Activated T-cell treated with anti-CD3 and anti-CD28 coated beads for 1 hour (primary cell): ENCODE results near the gene FLNB.

Source experiments
- DNase-seq: peaks from one replicate; pipeline ENCODE4 v3.0.0-alpha.2; 2020; ENCODE audit warnings: low read depth

Gene FLNB, protein sequence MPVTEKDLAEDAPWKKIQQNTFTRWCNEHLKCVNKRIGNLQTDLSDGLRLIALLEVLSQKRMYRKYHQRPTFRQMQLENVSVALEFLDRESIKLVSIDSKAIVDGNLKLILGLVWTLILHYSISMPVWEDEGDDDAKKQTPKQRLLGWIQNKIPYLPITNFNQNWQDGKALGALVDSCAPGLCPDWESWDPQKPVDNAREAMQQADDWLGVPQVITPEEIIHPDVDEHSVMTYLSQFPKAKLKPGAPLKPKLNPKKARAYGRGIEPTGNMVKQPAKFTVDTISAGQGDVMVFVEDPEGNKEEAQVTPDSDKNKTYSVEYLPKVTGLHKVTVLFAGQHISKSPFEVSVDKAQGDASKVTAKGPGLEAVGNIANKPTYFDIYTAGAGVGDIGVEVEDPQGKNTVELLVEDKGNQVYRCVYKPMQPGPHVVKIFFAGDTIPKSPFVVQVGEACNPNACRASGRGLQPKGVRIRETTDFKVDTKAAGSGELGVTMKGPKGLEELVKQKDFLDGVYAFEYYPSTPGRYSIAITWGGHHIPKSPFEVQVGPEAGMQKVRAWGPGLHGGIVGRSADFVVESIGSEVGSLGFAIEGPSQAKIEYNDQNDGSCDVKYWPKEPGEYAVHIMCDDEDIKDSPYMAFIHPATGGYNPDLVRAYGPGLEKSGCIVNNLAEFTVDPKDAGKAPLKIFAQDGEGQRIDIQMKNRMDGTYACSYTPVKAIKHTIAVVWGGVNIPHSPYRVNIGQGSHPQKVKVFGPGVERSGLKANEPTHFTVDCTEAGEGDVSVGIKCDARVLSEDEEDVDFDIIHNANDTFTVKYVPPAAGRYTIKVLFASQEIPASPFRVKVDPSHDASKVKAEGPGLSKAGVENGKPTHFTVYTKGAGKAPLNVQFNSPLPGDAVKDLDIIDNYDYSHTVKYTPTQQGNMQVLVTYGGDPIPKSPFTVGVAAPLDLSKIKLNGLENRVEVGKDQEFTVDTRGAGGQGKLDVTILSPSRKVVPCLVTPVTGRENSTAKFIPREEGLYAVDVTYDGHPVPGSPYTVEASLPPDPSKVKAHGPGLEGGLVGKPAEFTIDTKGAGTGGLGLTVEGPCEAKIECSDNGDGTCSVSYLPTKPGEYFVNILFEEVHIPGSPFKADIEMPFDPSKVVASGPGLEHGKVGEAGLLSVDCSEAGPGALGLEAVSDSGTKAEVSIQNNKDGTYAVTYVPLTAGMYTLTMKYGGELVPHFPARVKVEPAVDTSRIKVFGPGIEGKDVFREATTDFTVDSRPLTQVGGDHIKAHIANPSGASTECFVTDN (N-terminal part only)

DNA sequence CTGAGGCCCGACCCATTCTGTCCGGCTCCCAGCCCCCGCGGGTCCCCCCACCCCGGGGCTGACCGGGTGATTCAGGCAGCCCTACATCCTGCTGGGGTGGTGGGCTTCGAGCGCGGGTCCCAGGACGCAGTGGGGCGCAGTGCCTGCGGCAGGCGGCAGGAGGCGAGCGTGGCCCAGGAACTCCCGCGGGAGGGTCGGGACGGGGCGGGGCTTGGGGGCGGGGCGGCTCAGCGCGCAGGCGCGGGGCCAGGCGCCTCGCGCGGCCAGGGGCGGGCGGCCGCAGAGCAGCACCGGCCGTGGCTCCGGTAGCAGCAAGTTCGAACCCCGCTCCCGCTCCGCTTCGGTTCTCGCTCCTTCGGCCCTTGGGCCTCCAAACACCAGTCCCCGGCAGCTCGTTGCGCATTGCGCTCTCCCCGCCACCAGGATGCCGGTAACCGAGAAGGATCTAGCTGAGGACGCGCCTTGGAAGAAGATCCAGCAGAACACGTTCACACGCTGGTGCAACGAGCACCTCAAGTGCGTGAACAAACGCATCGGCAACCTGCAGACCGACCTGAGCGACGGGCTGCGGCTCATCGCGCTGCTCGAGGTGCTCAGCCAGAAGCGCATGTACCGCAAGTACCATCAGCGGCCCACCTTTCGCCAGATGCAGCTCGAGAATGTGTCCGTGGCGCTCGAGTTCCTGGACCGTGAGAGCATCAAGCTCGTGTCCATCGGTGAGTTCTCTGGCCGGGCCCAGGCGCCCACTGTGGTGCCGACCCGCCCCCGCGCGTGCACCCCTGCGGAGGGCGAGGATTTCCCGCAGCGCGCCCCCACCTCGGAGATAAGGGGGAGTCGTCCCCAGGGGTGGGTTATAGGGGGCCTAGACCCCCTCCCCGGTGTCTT lies at the start of gene FLNB:
TSS of gene FLNB (plus strand) at position 282 of the 885 bp plus-strand sequence. CDS start at position 425, 143 bp downstream.
- peak; percentile 71 for DNase-seq

DNA sequence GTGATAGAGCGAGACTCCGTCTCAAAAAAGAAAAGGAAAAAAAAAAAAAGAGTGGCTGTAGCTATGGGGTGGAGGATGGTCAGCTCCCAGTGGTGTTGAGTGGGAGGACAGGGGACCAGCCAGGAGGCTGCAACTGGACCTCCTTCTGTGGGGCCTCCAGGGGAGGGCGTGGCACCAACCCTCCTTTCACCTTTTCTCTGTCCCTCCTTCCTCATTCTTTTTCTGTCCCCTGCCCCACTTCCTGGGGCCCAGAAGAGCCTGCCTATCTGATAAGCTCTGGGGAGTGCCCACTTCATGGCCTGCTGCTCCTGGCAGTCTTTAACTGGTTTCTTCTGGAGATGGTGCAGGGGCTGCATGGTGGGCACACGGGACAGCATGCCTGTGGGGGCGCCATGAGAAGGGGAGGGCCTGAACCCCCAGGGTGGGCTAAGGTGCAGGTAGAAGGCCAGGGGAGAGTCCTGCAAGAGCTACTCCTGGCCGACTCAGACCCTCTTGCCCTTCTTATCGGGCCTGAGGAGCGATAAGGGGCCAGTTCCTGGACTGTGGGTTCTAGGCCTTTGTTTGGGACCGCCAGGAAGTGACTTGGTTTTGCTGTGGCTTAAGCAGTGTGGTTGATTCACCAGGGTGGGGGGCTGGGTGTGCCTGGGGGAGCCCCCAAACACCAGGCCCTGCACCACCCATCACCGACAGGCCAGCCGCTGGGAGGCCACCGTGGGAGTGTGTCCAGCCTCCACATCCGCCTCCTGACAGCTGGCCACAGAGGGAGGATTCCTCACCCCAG lies 49.4 kb upstream of the FLNB start:
- DNase-seq: no peak

DNA sequence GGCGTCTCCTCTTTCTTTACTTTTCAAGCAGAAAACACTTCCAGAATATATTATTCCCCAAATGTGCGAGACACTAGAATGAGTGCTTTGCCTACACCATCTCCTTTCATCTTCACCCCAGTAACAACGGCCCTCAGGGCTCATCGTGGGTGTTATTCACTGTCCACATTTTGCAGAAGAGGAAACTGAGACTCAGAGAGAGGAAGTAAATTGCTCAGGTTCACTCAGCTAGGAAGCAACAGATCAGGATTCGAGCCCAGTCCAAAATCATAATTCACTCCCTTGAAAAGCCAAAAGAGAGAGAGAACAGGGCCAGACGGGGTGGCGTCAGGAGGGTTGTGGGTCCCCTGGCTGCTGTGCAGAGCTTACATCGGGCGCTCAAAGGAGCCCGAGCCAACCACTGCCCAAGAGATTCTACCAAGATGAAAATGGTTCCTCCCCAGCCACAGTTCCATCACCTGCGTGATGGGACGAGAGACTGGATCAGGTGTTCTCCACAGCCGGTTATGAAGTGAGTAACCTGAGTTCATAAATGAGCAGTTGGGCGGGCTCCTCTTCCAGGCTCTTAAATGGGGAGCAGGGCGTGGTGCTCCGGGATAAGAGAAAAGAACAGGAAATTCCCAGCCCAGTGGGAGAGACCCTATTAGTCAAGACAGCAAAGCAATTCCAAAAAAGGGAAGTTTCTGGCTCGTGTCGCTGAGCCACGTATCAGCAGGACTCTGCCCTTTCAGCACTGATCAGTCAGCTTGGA lies 48.6 kb upstream of the FLNB start:
- no peak for DNase-seq

DNA sequence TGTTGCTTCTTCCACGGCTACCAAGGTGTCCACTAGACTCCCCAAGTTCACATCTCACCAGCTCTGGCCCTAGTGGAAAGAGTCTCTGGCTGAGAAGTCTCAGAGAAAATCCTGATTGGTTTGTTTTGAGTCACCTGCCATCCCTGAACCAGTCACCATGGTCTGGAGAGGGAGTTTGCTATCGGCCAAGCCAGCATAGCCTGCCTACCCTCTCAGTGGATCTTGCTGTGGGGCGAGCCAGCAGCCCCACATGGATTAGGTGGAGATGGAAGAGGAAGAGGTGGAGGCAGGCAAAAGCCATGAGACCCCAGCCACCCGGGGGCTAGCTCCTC lies 48.1 kb upstream of the FLNB start:
- no peak for DNase-seq

DNA sequence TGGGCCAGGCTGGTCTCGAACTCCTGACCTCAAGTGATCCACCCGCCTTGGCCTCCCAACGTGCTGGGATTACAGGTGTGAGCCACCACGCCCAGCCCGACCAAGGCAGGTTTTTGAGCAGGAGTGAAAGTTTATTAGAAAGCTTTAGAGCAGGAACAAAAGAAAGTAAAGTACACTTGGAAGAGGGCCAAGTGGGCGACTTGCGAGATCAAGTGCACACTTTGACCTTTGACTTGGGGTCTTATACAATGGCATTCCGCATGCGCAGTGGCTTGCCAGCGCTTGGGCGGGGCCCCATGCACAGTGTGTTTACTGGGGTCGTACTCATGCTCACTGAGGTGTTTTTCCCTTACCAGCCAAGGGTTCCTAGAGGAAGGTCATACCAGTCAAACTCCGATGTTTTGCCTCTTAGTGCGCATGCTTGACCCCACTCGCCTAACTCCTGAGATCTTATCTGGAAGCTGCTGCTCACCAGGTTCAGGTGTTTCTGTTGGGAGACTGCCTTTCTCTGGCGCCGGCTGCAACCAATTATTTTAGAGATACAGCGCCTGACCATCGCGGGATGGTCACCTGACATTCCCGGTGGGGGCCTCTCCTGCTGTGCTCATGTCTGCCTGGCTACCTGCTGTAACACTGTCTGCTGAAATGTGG lies 46.9 kb upstream of the FLNB start:
- no peak for DNase-seq

DNA sequence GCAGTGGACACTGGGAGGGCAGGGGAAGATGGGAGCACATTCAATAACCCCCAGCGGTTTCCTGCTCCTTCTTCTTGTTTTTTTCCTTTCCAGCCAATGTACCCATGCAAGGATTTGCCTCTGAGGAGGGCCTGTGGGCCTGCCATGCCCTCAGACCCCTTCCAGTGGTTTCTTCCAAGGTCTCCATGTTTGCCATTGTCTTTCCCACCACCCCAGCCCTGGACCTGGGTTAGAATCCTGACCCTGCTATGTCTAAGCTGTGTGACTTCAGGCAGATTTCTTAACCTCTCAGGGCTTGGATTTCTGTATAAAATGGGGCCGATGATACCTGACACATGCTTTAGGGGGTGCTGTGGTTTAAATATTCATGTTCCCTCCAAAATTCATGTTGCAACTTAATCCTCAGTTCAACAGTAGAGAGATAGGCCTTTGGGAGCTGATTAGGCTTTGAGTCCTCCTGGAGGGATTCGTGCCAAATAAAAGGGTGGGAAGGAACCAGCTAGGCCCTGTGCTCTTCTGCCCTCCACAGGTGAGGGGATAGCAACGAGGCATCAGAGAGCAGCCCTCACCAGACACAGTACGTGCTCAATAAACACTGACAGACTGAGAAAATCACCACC lies 46.3 kb upstream of the FLNB start:
- DNase-seq: no peak

DNA sequence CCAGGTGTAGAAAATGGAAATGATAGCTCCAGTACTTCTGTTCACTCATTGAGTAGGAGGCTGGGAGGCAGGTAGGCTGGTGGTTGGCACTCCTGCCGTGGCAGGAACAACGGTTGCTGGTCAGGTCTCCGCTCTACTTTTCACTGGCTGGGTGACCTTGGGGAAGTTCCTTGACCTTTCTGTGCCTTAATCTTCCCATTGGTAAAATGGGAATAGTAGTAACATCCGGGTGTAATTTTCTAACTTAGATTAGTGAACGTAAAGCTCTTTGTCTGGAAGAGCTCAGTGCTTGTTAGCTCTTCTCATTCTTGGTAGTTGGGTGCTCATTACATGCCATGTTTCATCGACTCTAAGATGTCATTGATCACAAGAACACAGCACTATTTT lies 45.8 kb upstream of the FLNB start:
- DNase-seq: no peak

DNA sequence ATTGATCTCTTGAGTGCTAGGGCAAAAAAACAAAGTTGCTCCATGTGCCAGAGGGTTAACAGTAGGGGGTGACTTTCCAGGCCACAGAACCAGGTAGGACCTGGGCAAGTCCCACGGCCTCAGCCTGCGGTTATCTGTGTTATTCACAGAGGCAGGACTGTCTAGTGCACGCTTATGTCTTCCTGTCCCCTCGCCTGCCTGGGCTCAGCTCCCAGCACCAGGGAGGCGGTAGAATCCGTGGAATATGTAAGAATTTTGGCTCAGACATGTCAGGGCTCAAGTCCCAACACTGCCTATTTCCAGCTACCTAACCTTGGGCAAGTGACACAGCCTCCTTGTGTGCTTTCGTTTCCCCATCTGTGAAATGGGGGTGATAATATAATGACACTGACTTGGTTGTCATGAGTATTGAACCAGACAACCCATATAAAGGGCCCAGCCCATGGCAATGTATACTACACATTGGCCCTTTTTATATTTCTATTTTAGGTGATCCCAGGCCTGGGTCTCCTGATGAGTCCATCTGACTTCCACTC lies 44.3 kb upstream of the FLNB start:
- no peak for DNase-seq

DNA sequence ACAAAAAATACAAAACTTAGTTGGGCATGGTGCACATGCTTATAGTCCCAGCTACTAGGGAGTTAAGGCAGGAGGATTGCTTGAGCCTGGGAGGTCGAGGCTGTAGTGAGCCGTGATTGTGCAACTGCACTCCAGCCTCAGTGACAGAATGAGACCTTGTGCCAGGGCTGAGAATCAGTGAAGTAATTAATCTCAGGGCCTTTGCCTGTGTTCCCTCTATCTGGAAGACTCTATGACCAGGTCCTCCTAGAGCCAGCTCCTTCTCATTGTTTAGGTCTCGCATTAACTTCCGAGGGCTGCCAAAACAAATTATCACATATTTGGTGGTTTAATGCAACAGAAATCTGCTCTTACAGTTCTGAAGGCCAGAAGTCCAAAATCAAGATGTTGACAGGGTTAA lies 41.4 kb upstream of the FLNB start:
- DNase-seq: no peak

DNA sequence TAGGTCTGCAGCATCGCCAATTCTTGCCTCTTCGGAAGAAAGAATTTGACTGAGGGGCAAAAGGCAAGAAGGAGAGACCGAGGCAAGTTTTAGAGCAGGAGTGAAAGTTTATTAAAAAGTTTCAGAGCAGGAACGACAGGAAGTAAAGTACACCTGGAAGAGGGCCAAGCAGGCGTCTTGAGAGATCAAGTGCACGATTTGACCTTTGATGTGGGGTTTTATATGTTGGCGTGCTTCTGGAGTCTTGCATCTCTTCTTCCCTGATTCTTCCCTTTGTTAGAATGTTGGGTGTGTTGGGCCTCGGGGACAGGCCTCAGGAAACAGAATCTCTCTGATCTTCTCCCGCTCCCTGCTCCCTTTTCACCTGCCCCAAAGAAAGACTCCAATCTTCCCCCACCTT lies 40.6 kb upstream of the FLNB start:
- no peak for DNase-seq

DNA sequence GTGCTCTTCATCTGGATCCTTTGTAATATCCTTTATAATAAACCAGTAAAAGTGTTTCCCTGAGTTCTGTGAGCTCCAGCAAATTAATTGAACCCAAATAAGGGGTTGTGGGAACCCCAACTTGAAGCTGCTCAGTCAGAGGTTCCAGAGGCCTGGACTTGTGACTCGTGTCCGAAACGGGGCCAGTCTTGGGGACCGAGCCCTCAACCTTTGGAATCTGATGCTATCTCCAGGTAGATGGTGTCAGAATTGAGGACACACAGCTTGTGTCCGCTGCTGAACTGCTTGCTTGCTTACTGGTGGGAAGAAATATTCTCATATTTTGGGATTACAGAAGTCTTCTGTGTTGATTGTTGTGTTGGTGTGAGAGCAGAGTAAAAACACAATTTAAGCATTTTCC lies 39.7 kb upstream of the FLNB start:
- DNase-seq: no peak

DNA sequence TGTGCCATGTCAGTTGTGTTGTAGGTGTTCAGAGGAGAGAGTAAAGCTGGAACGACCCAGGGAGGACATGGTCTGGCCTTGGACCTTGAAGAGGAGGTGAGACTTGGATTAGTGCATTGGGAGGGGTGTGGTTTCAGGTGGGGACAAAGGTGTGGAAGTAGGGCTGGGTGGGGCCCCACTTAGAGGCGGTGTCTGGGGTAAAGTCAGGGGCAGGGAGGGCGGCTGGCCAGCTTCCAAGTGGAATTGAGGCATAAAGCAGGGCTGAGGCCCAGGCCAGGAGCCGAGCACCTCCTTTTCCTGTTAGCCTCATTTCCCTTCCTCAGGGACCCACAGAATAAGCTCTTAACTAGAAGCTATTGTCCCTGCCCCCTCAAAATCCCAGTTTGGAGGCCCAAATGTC lies 36.2 kb upstream of the FLNB start:
- DNase-seq: no peak

DNA sequence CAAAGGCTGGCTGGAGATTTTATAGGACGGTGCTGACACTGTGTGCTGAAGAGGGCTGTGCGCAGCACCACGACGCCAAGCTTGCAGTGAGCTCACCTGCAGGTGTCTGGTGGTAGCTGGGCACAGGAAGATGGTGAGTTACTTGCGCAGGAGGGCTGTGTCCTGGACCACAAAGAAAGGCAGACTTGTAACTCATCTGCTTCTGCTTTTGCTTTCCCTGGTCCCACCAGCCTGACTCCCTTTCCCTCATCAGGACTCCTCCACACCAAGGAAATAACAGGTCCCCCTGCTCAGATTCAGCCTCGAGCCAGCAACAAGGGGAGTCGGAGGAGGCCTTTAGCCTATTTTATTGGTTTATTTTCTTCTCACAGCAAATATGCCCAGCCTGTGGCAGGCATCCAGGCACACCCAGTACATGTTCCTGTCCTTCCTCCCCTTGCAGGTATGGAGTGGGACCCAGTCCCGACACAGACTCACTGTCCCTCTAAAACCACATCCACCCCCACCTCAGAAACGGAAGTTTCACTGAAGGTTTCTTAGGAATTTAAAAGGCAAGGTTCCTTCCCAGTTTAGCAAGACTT lies 35.6 kb upstream of the FLNB start:
- DNase-seq: no peak

DNA sequence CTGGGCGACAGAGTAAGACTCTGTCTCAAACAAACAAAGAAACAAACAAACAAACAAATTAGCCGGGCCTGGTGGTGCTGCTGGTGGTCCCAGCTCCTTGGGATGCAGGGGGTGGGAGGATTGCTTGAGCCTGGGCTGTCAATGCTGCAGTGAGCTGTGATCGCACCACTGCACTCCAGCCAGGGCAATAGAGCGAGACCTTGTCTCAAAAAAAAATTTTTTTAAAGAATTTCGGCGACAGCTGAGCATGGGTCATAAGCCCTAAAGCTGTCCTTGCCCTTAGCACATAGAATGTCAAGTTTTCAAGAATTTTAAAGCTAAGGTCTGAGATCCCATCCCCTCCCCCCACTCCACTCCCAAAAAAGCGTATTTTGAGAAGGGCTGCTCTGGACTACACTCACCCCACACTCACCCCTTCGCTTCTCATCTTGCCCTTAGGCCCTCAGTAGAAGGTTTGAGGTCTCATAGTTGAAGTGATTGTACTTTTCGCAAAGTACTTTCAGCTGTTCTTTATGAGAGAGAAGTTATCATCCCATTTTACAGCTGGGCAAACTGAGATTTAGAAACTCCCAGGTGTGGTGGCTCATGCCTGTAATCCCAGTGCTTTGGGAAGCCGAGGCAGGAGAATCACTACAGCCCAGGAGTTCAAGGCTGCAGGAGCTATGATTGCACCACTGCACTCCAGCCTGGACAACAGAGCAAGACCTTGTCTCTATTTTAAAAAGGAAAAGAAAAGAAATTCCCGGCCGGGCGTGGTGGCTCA lies 34.3 kb upstream of the FLNB start:
- DNase-seq: no peak

DNA sequence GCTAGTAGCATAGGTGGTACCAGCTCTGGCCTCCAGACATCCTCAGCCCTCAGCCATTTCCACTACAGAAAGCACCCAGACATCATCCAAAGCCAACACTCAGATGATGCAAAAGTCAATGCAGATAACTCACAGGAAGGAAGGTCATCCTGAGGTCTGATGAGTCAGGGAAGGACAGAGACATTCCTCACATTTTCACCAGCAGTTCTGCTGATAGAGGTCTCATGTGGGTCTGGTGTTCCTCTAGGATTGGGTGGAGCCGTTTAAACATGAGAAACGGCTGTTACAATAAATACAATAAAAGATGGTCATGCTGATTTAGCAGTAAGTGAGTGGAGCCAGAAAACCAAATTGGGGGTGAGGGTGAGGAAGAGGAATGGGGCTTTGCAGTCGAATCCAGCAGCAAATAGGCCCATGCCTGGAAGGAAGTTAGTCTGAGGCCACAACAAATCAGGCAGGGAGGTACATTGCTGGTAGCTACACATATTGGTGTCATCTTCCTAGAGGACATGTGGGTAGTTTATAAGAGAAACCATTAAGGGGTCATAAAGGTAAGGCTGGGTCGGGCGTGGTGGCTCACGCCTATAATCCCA lies 33.3 kb upstream of the FLNB start:
- DNase-seq: no peak

DNA sequence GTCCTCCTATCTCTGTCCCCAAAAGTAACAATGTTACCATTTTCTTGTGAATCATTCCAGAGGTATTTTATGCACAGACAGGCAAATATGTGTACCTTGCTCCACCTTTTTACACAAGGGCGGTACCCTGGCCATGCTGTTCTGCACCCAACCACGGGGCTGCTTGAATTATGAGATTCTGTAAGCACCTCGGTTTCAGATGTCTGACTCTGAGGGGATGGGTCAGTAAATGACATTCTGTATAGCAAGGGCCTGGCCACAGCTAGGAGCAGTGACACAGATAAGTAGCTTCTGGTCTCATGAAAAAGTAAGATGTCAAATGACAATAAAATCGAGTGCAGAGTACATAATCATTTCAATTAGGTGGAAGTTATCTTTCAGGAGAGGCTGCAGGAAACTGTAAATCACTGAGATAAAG lies 30.4 kb upstream of the FLNB start:
- DNase-seq: no peak

DNA sequence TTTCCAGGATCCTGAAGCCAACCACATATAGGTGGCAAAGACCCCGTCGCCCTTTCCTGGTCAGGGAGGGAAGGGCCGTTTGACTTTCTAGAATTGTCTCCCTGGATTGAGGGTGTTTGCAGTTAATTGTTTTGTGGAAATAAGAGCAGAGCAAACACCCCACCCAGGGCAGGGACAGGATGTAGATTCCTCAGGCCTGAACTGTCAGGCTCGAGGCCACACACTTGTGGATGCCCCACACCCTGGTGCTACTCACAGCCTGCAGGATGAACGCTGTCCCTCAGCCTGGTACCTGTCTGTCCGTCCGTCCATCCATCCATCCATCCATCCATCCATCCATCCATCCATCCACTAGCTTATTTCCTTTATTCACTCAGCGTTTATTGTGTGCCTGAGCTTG lies 29.9 kb upstream of the FLNB start:
- no peak for DNase-seq
